Suprapubic skin (tissue), 4 donors: ENCODE measurements around the gene TMEM88. TPM values are rescaled to one million over a fixed set of nuclear protein-coding genes. Genes with fewer than 3 reads are reported as not detected.

ENCODE experiments used
- DNase-seq, 2 donors: peaks; one replicate each; pipeline ENCODE4 v3.0.0-alpha.2; 2019; ENCODE audit warnings: low spot score in 2 of 2
- H3K27ac ChIP-seq: fragments of 200-600 bp; sonication (generic); one replicate; pipeline ENCODE4 v1.5.1; 2019
- H3K27me3 ChIP-seq: fragments of 200-600 bp; sonication (generic); one replicate; pipeline ENCODE4 v1.5.1; 2019
- H3K36me3 ChIP-seq: fragments of 200-600 bp; sonication (generic); one replicate; pipeline ENCODE4 v1.5.1; 2019
- H3K4me1 ChIP-seq: fragments of 200-600 bp; sonication (generic); one replicate; pipeline ENCODE4 v1.5.1; 2019
- H3K4me3 ChIP-seq: fragments of 200-600 bp; sonication (generic); one replicate; pipeline ENCODE4 v1.5.1; 2019; ENCODE audit warnings: mild to moderate bottlenecking
- H3K9me3 ChIP-seq: fragments of 200-600 bp; sonication (generic); one replicate; pipeline ENCODE4 v1.5.1; 2019
- CTCF ChIP-seq, 2 donors: fragments of 200-600 bp in 1 of 2; fragments of 450-650 bp in 1 of 2; sonication (generic) in 1 of 2; IDR thresholded peaks; one replicate each; pipeline ENCODE4 v1.5.1; 2016 to 2019; ENCODE audit warnings: antibody characterized with exemption in 2 of 2, mild to moderate bottlenecking in 1 of 2, moderate library complexity in 1 of 2
- EP300 ChIP-seq: sonication (generic); formaldehyde crosslinking; IDR thresholded peaks from one replicate; pipeline ENCODE4 v1.6.1; 2017; ENCODE audit warnings: antibody characterized with exemption
- POLR2A ChIP-seq, 2 donors: fragments of 450-650 bp; IDR thresholded peaks; one replicate each; pipeline ENCODE4 v1.6.1; 2017; ENCODE audit warnings: antibody characterized with exemption in 2 of 2, mild to moderate bottlenecking in 2 of 2, moderate library complexity in 2 of 2
- POLR2AphosphoS5 ChIP-seq, 3 donors: sonication (generic); formaldehyde crosslinking; IDR thresholded peaks; one replicate each; pipeline ENCODE4 v1.6.1; 2017; ENCODE audit warnings: antibody characterized with exemption in 3 of 3
- WGBS: methylation state at CpG from one replicate; pipeline ENCODE4 v1.1.5; 2018; 5-methylcytosine and 5-hydroxymethylcytosine counted together
- total RNA-seq, 4 donors: library from RNA; depleted of rRNA; stranded (reverse); fragments of >200 nt; gene quantifications; one replicate each; pipeline ENCODE4 v1.1.0, GENCODE V29; 2016

The TMEM88 gene
- total RNA-seq, 4 donors from 2014 or later = 4.2 to 7.6 (median 5.1) TPM

DNA sequence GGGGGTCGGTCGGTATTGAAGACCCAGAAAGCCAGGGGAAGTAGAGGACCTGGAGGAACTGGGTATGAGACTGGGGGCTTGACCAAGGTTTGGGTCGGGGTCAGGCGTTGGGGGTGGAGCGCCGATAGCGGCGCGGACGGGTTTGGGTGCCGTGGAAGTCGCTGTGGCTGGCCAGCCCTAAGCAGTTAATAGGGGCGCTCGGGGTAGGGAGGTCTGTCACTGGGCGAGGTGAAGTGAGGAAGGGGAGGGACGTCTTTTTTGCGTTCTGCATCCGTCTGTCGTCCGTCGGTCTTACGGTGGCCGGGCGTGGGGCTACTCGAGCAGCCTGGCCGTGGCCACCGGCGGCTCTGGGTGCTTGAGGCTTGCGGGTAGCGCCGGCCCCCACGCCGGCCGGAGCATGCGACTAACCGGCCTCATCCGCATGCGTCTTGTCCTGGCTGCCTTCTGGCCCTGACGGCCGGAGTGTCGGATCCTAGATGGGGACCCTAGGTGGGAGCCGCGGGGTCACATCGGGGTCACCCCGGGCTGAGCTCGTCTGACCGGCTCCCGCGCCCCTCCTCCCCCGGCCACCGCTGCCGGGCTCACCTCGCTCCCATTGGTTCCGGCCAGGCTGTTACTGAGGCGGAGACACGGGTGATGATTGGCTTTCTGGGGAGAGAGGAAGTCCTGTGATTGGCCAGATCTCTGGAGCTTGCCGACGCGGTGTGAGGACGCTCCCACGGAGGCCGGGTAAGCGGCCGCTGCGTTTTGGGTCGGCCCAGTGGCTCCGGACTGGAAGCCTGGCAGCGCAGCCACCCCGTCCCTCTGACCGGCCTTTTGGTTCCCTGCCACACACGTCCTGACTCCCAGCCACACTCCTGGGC lies 10.3 kb upstream of the TMEM88 start:
- H3K27ac ChIP-seq = peak overlapping the region; percentile 99
- DNase-seq = peak; percentile 95 to 97
- peak overlapping the region; percentile 76 for H3K4me3 ChIP-seq
- peak in 1 of 2 donors; percentile 23 for TF ChIP-seq POLR2A (IDR thresholded peaks at IDR 0.05)
- TF ChIP-seq CTCF (IDR thresholded peaks at IDR 0.05) = no peak
- TF ChIP-seq POLR2AphosphoS5 (IDR thresholded peaks at IDR 0.05) = peak in 1 of 3 donors; percentile 24
- no peaks in the 10 kb centered on the region for H3K9me3 ChIP-seq
- H3K27me3 ChIP-seq = no peaks in the 10 kb centered on the region
- under 1% methylated on average over 57 of the region's 71 CpGs for WGBS
- peaks cover 52% of the 10 kb centered on the region for H3K4me1 ChIP-seq
- H3K36me3 ChIP-seq = peaks cover 42% of the 10 kb centered on the region

DNA sequence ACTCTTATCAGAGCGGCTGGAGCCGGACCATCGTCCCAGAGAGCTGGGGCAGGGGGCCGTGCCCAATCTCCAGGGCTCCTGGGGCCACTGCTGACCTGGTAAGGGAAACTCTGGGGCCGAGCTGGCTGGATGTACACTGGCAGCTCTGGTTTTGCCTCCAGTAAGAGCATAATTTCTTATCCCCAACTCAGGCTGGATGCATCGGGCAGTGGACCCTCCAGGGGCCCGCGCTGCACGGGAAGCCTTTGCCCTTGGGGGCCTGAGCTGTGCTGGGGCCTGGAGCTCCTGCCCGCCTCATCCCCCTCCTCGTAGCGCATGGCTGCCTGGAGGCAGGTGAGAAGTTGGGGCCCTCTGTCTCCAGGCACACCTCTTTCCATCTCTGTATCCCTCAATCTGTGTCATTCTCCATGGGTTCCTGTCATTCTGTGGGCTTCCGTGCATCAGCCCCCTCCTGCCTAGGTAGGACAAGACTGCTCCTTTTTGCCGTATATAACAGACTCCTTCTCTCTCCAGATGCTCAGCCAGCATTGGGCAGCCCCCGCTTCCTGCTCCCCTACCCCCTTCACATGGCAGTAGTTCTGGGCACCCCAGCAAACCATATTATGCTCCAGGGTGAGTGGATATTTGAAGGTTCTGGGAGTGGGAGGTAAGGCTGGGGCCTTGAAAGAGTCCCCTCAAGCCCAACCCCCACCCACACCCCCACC lies 9.4 kb upstream of the TMEM88 start:
- 78% methylated on average over 15 of the region's 15 CpGs for WGBS
- DNase-seq = peak in 1 of 2 donors; percentile 64
- H3K4me3 ChIP-seq = peak overlapping the region; percentile 76
- peak overlapping the region; percentile 99 for H3K27ac ChIP-seq
- no peaks in the 10 kb centered on the region for H3K27me3 ChIP-seq
- H3K36me3 ChIP-seq = peaks cover 52% of the 10 kb centered on the region
- H3K4me1 ChIP-seq = peaks cover 42% of the 10 kb centered on the region
- TF ChIP-seq EP300 = no peak
- TF ChIP-seq POLR2AphosphoS5 (IDR thresholded peaks at IDR 0.05) = no peak
- no peak for TF ChIP-seq POLR2A (IDR thresholded peaks at IDR 0.05)
- H3K9me3 ChIP-seq = no peaks in the 10 kb centered on the region

DNA sequence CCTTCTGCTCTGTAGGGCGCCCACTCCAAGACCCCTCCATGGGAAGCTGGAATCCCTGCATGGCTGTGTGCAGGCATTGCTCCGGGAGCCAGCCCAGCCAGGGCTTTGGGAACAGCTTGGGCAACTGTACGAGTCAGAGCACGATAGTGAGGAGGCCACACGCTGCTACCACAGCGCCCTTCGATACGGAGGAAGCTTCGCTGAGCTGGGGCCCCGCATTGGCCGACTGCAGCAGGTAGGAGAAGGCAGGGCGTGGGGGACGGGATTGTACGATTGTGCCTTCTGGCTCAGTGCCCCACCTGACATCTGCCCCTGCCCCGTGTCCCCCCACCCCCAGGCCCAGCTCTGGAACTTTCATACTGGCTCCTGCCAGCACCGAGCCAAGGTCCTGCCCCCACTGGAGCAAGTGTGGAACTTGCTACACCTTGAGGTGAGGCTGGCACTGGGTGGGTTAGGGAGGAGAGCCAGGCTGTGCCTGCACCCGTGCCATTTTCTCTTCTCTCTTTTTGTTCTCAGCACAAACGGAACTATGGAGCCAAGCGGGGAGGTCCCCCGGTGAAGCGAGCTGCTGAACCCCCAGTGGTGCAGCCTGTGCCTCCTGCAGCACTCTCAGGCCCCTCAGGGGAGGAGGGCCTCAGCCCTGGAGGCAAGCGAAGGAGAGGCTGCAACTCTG lies 8.7 kb upstream of the TMEM88 start:
- 71% methylated on average over 17 of the region's 22 CpGs for WGBS
- H3K4me3 ChIP-seq = no peak overlapping the region
- peaks cover 56% of the 10 kb centered on the region for H3K36me3 ChIP-seq
- TF ChIP-seq POLR2AphosphoS5 (IDR thresholded peaks at IDR 0.05) (no peak), CTCF (IDR thresholded peaks at IDR 0.05) (no peak), EP300 (no peak), POLR2A (IDR thresholded peaks at IDR 0.05) (no peak)
- H3K27ac ChIP-seq = no peak overlapping the region
- no peaks in the 10 kb centered on the region for H3K27me3 ChIP-seq
- H3K9me3 ChIP-seq = no peaks in the 10 kb centered on the region
- no peak for DNase-seq
- peaks cover 36% of the 10 kb centered on the region for H3K4me1 ChIP-seq

GRCh38 chr17:7846765-7847661 lies 7.9 kb upstream of the TMEM88 start:
- Histone ChIP-seq H3K9me3 (no peaks in the 10 kb centered on the region), H3K4me3 (no peak overlapping the region), H3K4me1 (peaks cover 41% of the 10 kb centered on the region), H3K27ac (no peak overlapping the region), H3K27me3 (no peaks in the 10 kb centered on the region), H3K36me3 (peaks cover 56% of the 10 kb centered on the region)
- WGBS = 81% methylated on average over 31 of the region's 34 CpGs
- TF ChIP-seq POLR2A (IDR thresholded peaks at IDR 0.05) = no peak
- no peak for TF ChIP-seq EP300
- no peak for TF ChIP-seq CTCF (IDR thresholded peaks at IDR 0.05)
- TF ChIP-seq POLR2AphosphoS5 (IDR thresholded peaks at IDR 0.05) = no peak
- peak in 1 of 2 donors; percentile 77 for DNase-seq

DNA sequence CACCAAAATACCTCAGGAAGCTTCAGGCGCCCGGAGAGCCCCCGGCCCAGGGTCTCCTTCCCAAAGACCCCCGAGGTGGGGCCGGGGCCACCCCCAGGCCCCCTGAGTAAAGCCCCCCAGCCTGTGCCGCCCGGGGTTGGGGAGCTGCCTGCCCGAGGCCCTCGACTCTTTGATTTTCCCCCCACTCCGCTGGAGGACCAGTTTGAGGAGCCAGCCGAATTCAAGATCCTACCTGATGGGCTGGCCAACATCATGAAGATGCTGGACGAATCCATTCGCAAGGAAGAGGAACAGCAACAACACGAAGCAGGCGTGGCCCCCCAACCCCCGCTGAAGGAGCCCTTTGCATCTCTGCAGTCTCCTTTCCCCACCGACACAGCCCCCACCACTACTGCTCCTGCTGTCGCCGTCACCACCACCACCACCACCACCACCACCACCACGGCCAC lies 6.7 kb upstream of the TMEM88 start:
- peaks cover 41% of the 10 kb centered on the region for H3K4me1 ChIP-seq

More for the DNA sequence above, 6.7 kb upstream of the TMEM88 start:
- no peaks in the 10 kb centered on the region for H3K9me3 ChIP-seq
- peaks cover 62% of the 10 kb centered on the region for H3K36me3 ChIP-seq
- TF ChIP-seq CTCF (IDR thresholded peaks at IDR 0.05) (no peak), POLR2AphosphoS5 (IDR thresholded peaks at IDR 0.05) (no peak), EP300 (no peak), POLR2A (IDR thresholded peaks at IDR 0.05) (no peak)
- H3K4me3 ChIP-seq = no peak overlapping the region
- no peak for DNase-seq
- 79% methylated on average over 14 of the region's 20 CpGs for WGBS
- no peaks in the 10 kb centered on the region for H3K27me3 ChIP-seq
- H3K27ac ChIP-seq = no peak overlapping the region
